K562 (cell line): ENCODE measurements around the gene GGT6. TPM values are rescaled to one million over a fixed set of nuclear protein-coding genes. Genes with fewer than 3 reads are reported as not detected.

ENCODE experiments used
- ATAC-seq: fragments of 200-7000 bp; cut with Tn5 transposase; 3 replicates; pipeline ENCODE4 v1.9.1; 2020; ENCODE audit warnings: moderate library complexity
- BruUV-seq: library from RNA; stranded (reverse); fragments of 400-500 nt; replicated peaks from 2 replicates; lab custom pipeline; 2021; lab: Mats Ljungman, UMichigan
- CTCF ChIA-PET: fragments of 300-600 bp; formaldehyde crosslinking; extraction: SDS; loops from one replicate; lab custom pipeline; 2021; ENCODE audit warnings: low intra/inter-chr PET ratio; lab: Yijun Ruan, JAX
- POLR2A ChIA-PET: fragments of 300-600, 350-650 bp; sonication (Branson Sonifier 250); formaldehyde crosslinking; extraction: SDS; loops from one replicate; lab custom pipeline; 2021; ENCODE audit warnings: antibody characterized with exemption, inconsistent platforms; lab: Yijun Ruan, JAX
- DNase-seq, 4 experiments: peaks; one replicate each; pipeline versions ENCODE4 v3.0.0 to v3.0.0-alpha.2; 2011 to 2018; ENCODE audit warnings: low spot score in 3 of 4, mixed read lengths in 3 of 4; ENCODE audit errors: extremely low read depth in 1 of 4
- FAIRE-seq: peaks from 2 replicates; lab custom pipeline; 2011; peaks lifted over from hg19 to GRCh38; lab: Jason Lieb, UNC
- H2AFZ ChIP-seq: 2 replicates; pipeline ENCODE4 v1.6.0; 2011; ENCODE audit warnings: low read depth, low read length, control low read depth, inconsistent platforms
- H3K27ac ChIP-seq: fragments of 200-600 bp; 3 replicates; pipeline ENCODE4 v1.8.0; 2011; ENCODE audit warnings: low read depth, mild to moderate bottlenecking, control low read depth, inconsistent platforms, low read length, moderate library complexity, mixed read lengths; ENCODE audit errors: extremely low read depth
- H3K27me3 ChIP-seq, 2 experiments: fragments of 300-600 bp in 1 of 2; 2 replicates in 1 of 2; 3 replicates in 1 of 2; pipeline versions ENCODE4 v1.6.0 to v1.8.0; 2011; ENCODE audit warnings: inconsistent platforms in 2 of 2, low read length in 2 of 2, mild to moderate bottlenecking in 1 of 2, mixed read lengths in 1 of 2, moderate library complexity in 1 of 2; ENCODE audit not compliant: control insufficient read depth in 2 of 2, insufficient read depth in 2 of 2
- H3K36me3 ChIP-seq: fragments of 300-600 bp; 3 replicates; pipeline ENCODE4 v1.8.0; 2011; ENCODE audit warnings: mild to moderate bottlenecking, low read length, inconsistent platforms; ENCODE audit not compliant: control insufficient read depth, insufficient read depth
- H3K4me1 ChIP-seq, 2 experiments: fragments of 200-600 bp in 1 of 2; replicated peaks in 1 of 2; 2 replicates in 1 of 2; 3 replicates in 1 of 2; pipeline versions ENCODE4 v1.5.1 to v1.8.0; 2011; ENCODE audit warnings: inconsistent platforms in 2 of 2, low read length in 2 of 2, mild to moderate bottlenecking in 1 of 2, mixed read lengths in 1 of 2, moderate library complexity in 1 of 2; ENCODE audit not compliant: control insufficient read depth in 2 of 2, insufficient read depth in 2 of 2
- H3K4me2 ChIP-seq: 2 replicates; pipeline ENCODE4 v1.6.1; 2011; ENCODE audit warnings: low read length, control low read depth, inconsistent platforms, mixed read lengths; ENCODE audit not compliant: insufficient read depth
- H3K4me3 ChIP-seq: fragments of 200-600 bp; sonication (generic), shearing (Covaris generic); 2 replicates; pipeline ENCODE4 v1.5.1; 2016; ENCODE audit warnings: control low read depth, inconsistent platforms
- H3K79me2 ChIP-seq: fragments of 200-600 bp; 3 replicates; pipeline ENCODE4 v1.8.0; 2011; ENCODE audit warnings: low read length, inconsistent platforms; ENCODE audit not compliant: control insufficient read depth, insufficient read depth
- H3K9ac ChIP-seq, 2 experiments: 2 replicates each; pipeline versions ENCODE4 v1.6.0 to v1.6.1; 2011; ENCODE audit warnings: low read depth in 2 of 2, low read length in 2 of 2, control low read depth in 1 of 2, inconsistent platforms in 1 of 2, mild to moderate bottlenecking in 1 of 2, mixed read lengths in 1 of 2; ENCODE audit not compliant: insufficient read depth in 1 of 2
- H3K9me1 ChIP-seq: one replicate; pipeline ENCODE4 v1.6.0; 2011; ENCODE audit warnings: inconsistent platforms, mild to moderate bottlenecking, low read length, moderate library complexity; ENCODE audit not compliant: control insufficient read depth, insufficient read depth
- H3K9me3 ChIP-seq: replicated peaks from 2 replicates; pipeline ENCODE4 v1.5.1; 2011; ENCODE audit warnings: low read depth, low read length, inconsistent platforms; ENCODE audit not compliant: control insufficient read depth, insufficient read depth
- H4K20me1 ChIP-seq: replicated peaks from 2 replicates; pipeline ENCODE4 v1.6.1; 2011; ENCODE audit warnings: low read length, inconsistent platforms, mixed read lengths; ENCODE audit not compliant: control insufficient read depth, insufficient read depth
- BDP1 ChIP-seq: IDR thresholded peaks from 3 replicates; pipeline ENCODE4 v1.6.1; 2011; ENCODE audit not compliant: insufficient read length, insufficient read depth
- HMG20A ChIP-seq: fragments of 450-650 bp; formaldehyde crosslinking; conservative IDR thresholded peaks from 2 replicates; pipeline ENCODE4 v1.4.0; 2020; ENCODE audit warnings: mild to moderate bottlenecking, mixed read lengths
- HOXB6 ChIP-seq: fragments of 250-450 bp; sonication (Bioruptor Pico); IDR thresholded peaks from 2 replicates; pipeline ENCODE4 v1.5.1; 2022; ENCODE audit warnings: mild to moderate bottlenecking, borderline replicate concordance
- NEUROD1 ChIP-seq: fragments of 150-350 bp; IDR thresholded peaks from 2 replicates; pipeline ENCODE4 v1.6.1; 2014; ENCODE audit warnings: borderline replicate concordance, low read length, low read depth; ENCODE audit not compliant: partially characterized antibody
- NFIC ChIP-seq: fragments of 450-650 bp; IDR thresholded peaks from 2 replicates; pipeline ENCODE4 v1.6.1; 2017; ENCODE audit warnings: mild to moderate bottlenecking, inconsistent platforms
- OTX1 ChIP-seq: fragments of 450-650 bp; formaldehyde crosslinking; IDR thresholded peaks from 2 replicates; pipeline ENCODE4 v1.4.0; 2022; ENCODE audit warnings: mild to moderate bottlenecking
- POLR2A ChIP-seq: fragments of 450-650 bp; conservative IDR thresholded peaks from 2 replicates; pipeline ENCODE4 v1.6.1; 2016
- PTRF ChIP-seq: fragments of 450-650 bp; IDR thresholded peaks from 2 replicates; pipeline ENCODE4 v1.6.1; 2016; ENCODE audit warnings: mild to moderate bottlenecking, missing genetic modification characterization, missing compliant biosample characterization
- TAF1 ChIP-seq: IDR thresholded peaks from 2 replicates; pipeline ENCODE4 v1.6.1; 2011; ENCODE audit warnings: mild to moderate bottlenecking, low read length, moderate library complexity; ENCODE audit not compliant: insufficient read depth, control insufficient read depth, severe bottlenecking; ENCODE audit errors: extremely low read depth
- ZFP1 ChIP-seq: fragments of 450-650 bp; formaldehyde crosslinking; IDR thresholded peaks from 2 replicates; pipeline ENCODE4 v1.4.0; 2020; ENCODE audit warnings: mild to moderate bottlenecking, mixed read lengths
- ZNF121 ChIP-seq: sonication (generic); formaldehyde crosslinking; conservative IDR thresholded peaks from 2 replicates; pipeline ENCODE4 v1.8.0; 2022; ENCODE audit warnings: missing genetic modification reagents
- ZNF134 ChIP-seq: fragments of 250-450 bp; sonication (Bioruptor Pico); conservative IDR thresholded peaks from 2 replicates; pipeline ENCODE4 v1.4.0; 2020
- WGBS: fragments of 100-300 bp; shearing (Covaris generic); methylation state at CpG from one replicate; pipeline ENCODE4 v1.1.6; 2016; ENCODE audit warnings: low coverage, mixed read lengths; ENCODE audit not compliant: insufficient coverage; ENCODE audit errors: missing lambda C conversion rate; 5-methylcytosine and 5-hydroxymethylcytosine counted together
- in situ Hi-C: fragments of 300-500 bp; cut with MboI; formaldehyde crosslinking; loops from 4 replicates; pipeline ENCODE4 v1.15.0; 2018; ENCODE audit warnings: inconsistent platforms, mixed read lengths
- intact Hi-C: fragments of 100-400 bp; cut with micrococcal nuclease; formaldehyde crosslinking; loops from 2 replicates; pipeline ENCODE4 v1.14.2; 2022
- polyA plus RNA-seq, 8 experiments: library from polyadenylated mRNA; depleted of rRNA in 4 of 8; stranded (reverse) in 5 of 8; unstranded in 3 of 8; fragments of >200 nt; fragmentation: Nextera tagmentation in 2 of 8; fragmentation: Illumina TruSeq in 1 of 8; extraction: Ambion mirVana in 2 of 8; extraction: Trizol in 1 of 8; gene quantifications; 2 replicates each; pipeline versions ENCODE4 v1.2.1 to v1.2.3, GENCODE V29; 2011 to 2014; ENCODE audit warnings: inconsistent platforms in 1 of 8, missing spikeins in 1 of 8
- total RNA-seq, 7 experiments: library from RNA; depleted of rRNA in 6 of 7; stranded (reverse); fragments of >200 nt in 6 of 7; fragmentation: Illumina TruSeq in 2 of 7; extraction: Trizol in 2 of 7; gene quantifications; 2 replicates each; pipeline versions ENCODE4 v1.2.1 to v1.2.3, GENCODE V29; 2011 to 2021; ENCODE audit warnings: low replicate concordance in 1 of 7
- TF ChIP-seq, protein P1 (sequence below): fragments of 250-450 bp; sonication (Bioruptor Pico); IDR thresholded peaks from 2 replicates; pipeline ENCODE4 v1.9.0; 2021; ENCODE audit warnings: mild to moderate bottlenecking, inconsistent platforms
- TF ChIP-seq, protein P2 (sequence below): fragments of 450-650 bp; IDR thresholded peaks from 2 replicates; pipeline ENCODE4 v1.6.1; 2016

The GGT6 gene
- total and polyA plus RNA-seq, 9 of the 15 experiments (the other 6 are each of a cell fraction or from before 2014, with no cell fraction given) = 0.09 TPM; not detected in 8

DNA sequence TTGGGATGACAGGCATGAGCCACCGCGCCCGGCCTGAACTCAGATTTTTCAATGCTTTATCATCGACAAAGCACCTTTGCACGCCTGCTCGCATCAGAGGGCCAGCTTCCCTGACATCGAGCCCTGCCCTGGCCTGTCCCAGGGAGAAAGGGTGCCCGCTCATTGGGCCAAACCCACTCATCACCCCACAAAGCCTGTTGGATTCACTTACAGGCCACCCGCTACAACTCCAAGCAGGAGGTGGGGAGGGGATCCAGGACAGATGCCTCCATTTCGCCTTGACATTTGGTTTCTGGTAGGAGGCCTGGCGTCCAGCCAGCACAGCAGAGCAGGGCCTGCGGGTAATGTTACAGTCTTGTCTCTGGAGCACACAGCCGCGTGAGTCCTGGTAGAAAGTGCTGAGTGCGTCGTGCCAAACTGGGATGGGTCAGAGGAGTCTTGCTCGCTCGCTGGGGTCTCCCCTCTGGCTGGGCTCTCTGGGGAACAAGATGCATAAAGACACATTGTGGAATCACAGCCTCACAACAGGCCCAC, 43.8 kb upstream of the GGT6 start:
- intact Hi-C loops (no loop called here), in situ Hi-C loops (no loop called here)
- Histone ChIP-seq H3K9ac (no peak overlapping the region), H4K20me1 (0 out of 2 replicates have a peak, but pooled peaks cover 6% of the 10 kb centered on the region), H3K4me3 (no peak overlapping the region), H3K27ac (no peak overlapping the region), H2AFZ (no peak overlapping the region), H3K36me3 (no peaks in the 10 kb centered on the region), H3K27me3 (peaks cover 12 to 63% of the 10 kb centered on the region in 2 experiments), H3K79me2 (no peaks in the 10 kb centered on the region), H3K4me2 (no peak overlapping the region), H3K4me1 (peaks cover 3 to 17% of the 10 kb centered on the region in 2 experiments; a peak in 3 of 5 replicates), H3K9me1 (no peaks in the 10 kb centered on the region), H3K9me3 (no peaks in the 10 kb centered on the region)
- FAIRE-seq (no peak), ATAC-seq (peak; percentile 21; the same call in 1 of the 3 replicates), DNase-seq (peak in 1 of 4 experiments; percentile 33)
- BruUV-seq = no TSS peak
- 4% methylated on average over 14 of the region's 18 CpGs for WGBS
- TF ChIP-seq HOXB6 = no peak
- TF ChIP-seq NFIC = peak; percentile 75
- no peak for TF ChIP-seq BDP1
- POLR2A ChIA-PET = no interaction called here
- CTCF ChIA-PET = no interaction called here

DNA sequence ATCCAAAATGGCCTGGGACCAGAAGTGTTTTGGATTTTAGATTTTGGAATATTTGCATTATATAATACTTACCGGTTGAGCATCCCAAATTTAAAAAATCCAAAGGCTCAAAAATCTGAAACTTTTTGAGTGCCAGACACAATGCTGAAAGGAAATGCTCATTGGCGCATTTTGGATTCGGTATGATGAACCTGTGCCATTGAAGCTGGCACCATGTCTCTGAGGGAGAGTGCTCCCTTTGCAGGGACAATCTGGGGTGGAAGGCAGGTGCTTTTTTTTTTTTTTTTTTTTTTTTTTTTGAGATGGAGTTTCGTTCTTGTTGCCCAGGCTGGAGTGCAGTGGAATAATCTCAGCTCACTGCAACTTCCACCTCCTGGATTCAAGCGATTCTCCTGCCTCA, 41.7 kb upstream of the GGT6 start:
- intact Hi-C loops (no loop called here), in situ Hi-C loops (no loop called here)
- H3K9ac ChIP-seq = no peak overlapping the region
- POLR2A ChIA-PET = interaction anchor here (0.6 kb wide), 2 partner anchors 18 to 47 kb away, joined by 3 to 4 read pairs; partner anchors contain the start of gene SMTNL2
- no peaks in the 10 kb centered on the region for H3K9me3 ChIP-seq
- ATAC-seq = no peak
- CTCF ChIA-PET = no interaction called here
- H3K36me3 ChIP-seq = no peaks in the 10 kb centered on the region
- no peak overlapping the region for H3K4me2 ChIP-seq
- no peak overlapping the region for H3K27ac ChIP-seq
- H3K79me2 ChIP-seq = no peaks in the 10 kb centered on the region
- H3K9me1 ChIP-seq = no peaks in the 10 kb centered on the region
- FAIRE-seq = no peak
- H3K4me1 ChIP-seq = peaks cover 0 to 13% of the 10 kb centered on the region in 2 experiments; a peak in 3 of 5 replicates
- no peak for DNase-seq
- 35% methylated on average over 3 of the region's 5 CpGs for WGBS
- no peak overlapping the region for H3K4me3 ChIP-seq
- 0 out of 2 replicates have a peak, but pooled peaks cover under 1% of the 10 kb centered on the region for H4K20me1 ChIP-seq
- no TSS peak for BruUV-seq
- H2AFZ ChIP-seq = no peak overlapping the region
- H3K27me3 ChIP-seq = peaks cover 3 to 69% of the 10 kb centered on the region in 2 experiments; a peak in 4 of 5 replicates
- no peak for TF ChIP-seq TAF1
- no peak for TF ChIP-seq OTX1 (CRISPR knock-in tag)
- TF ChIP-seq ZNF134 (CRISPR knock-in tag) = no peak
- TF ChIP-seq NEUROD1 = no peak
- no peak for TF ChIP-seq POLR2A
- TF ChIP-seq ZFP1 (CRISPR knock-in tag) = no peak
- no peak for TF ChIP-seq HMG20A (CRISPR knock-in tag)
- no peak for TF ChIP-seq ZNF121 (CRISPR knock-in tag)
- TF ChIP-seq, protein P1, sequence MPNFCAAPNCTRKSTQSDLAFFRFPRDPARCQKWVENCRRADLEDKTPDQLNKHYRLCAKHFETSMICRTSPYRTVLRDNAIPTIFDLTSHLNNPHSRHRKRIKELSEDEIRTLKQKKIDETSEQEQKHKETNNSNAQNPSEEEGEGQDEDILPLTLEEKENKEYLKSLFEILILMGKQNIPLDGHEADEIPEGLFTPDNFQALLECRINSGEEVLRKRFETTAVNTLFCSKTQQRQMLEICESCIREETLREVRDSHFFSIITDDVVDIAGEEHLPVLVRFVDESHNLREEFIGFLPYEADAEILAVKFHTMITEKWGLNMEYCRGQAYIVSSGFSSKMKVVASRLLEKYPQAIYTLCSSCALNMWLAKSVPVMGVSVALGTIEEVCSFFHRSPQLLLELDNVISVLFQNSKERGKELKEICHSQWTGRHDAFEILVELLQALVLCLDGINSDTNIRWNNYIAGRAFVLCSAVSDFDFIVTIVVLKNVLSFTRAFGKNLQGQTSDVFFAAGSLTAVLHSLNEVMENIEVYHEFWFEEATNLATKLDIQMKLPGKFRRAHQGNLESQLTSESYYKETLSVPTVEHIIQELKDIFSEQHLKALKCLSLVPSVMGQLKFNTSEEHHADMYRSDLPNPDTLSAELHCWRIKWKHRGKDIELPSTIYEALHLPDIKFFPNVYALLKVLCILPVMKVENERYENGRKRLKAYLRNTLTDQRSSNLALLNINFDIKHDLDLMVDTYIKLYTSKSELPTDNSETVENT (CRISPR knock-in tag) = no peak
- TF ChIP-seq, protein P2, sequence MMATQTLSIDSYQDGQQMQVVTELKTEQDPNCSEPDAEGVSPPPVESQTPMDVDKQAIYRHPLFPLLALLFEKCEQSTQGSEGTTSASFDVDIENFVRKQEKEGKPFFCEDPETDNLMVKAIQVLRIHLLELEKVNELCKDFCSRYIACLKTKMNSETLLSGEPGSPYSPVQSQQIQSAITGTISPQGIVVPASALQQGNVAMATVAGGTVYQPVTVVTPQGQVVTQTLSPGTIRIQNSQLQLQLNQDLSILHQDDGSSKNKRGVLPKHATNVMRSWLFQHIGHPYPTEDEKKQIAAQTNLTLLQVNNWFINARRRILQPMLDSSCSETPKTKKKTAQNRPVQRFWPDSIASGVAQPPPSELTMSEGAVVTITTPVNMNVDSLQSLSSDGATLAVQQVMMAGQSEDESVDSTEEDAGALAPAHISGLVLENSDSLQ = no peak
- TF ChIP-seq PTRF = no peak
